Smooth muscle cell (in vitro differentiated cells): ENCODE data around the gene KIAA0586. TPM values are rescaled to one million over a fixed set of nuclear protein-coding genes. Genes with fewer than 3 reads are reported as not detected.

Source experiments
- polyA plus RNA-seq: library from polyadenylated mRNA; unstranded; fragments of >200 nt; fragmentation: Nextera tagmentation; extraction: Ambion mirVana; gene quantifications from 2 replicates; pipeline ENCODE4 v1.2.1, GENCODE V29; 2016
- small RNA-seq: library from RNA; depleted of rRNA; stranded (forward); fragments of <200 nt; gene quantifications from one replicate; pipeline ENCODE3, GENCODE V24; 2014
- total RNA-seq: library from RNA; depleted of rRNA; stranded (reverse); fragments of >200 nt; gene quantifications from 2 replicates; pipeline ENCODE4 v1.2.3, GENCODE V29; 2014

Gene KIAA0586
- total and polyA plus RNA-seq, 2 experiments from 2014 or later = 6.5 to 20.0 TPM

Small RNAs within 50 kb of the gene (small RNA-seq; reads per million reads assigned to genes)
- gene HSBP1P1 = not detected
- not detected for gene RF00019

Other genes starting within 250 kb of the KIAA0586 start
- gene ACTR10, start 227.6 kb upstream of the KIAA0586 start, total RNA-seq = 133 and 149 TPM in 2 replicates
- 109 and 131 TPM in 2 replicates for gene ACTR10, start 227.6 kb upstream of the KIAA0586 start, polyA plus RNA-seq
- gene PSMA3, start 182.9 kb upstream of the KIAA0586 start, total RNA-seq = 133 and 139 TPM in 2 replicates
- gene PSMA3, start 182.9 kb upstream of the KIAA0586 start, polyA plus RNA-seq = 181 and 189 TPM in 2 replicates
- gene ARID4A, start 129.2 kb upstream of the KIAA0586 start, total RNA-seq = 14.1 and 14.6 TPM in 2 replicates
- 18.4 and 24.9 TPM in 2 replicates for gene ARID4A, start 129.2 kb upstream of the KIAA0586 start, polyA plus RNA-seq
- not detected in 2 replicates for gene TOMM20L, start 31.8 kb upstream of the KIAA0586 start, total RNA-seq
- gene TOMM20L, start 31.8 kb upstream of the KIAA0586 start, polyA plus RNA-seq = not detected in 2 replicates
- 42.2 and 51.8 TPM in 2 replicates for gene TIMM9, start 188 bp upstream of the KIAA0586 start, total RNA-seq
- gene TIMM9, start 188 bp upstream of the KIAA0586 start, polyA plus RNA-seq = 40.2 and 48.7 TPM in 2 replicates
- 91.4 and 107 TPM in 2 replicates for gene DACT1, start 210.2 kb downstream of the KIAA0586 start, total RNA-seq
- 75.7 and 92.4 TPM in 2 replicates for gene DACT1, start 210.2 kb downstream of the KIAA0586 start, polyA plus RNA-seq